Mesothelial cell of epicardium (in vitro differentiated cells): ENCODE data around the gene CD8A. TPM values are rescaled to one million over a fixed set of nuclear protein-coding genes. Genes with fewer than 3 reads are reported as not detected.

Source experiments
- total RNA-seq: library from RNA; stranded (reverse); gene quantifications from 3 replicates; pipeline ENCODE4 v1.2.1, GENCODE V29; 2021

CD8A gene
- total RNA-seq, 1 donor from 2014 or later, result 0.38 TPM

Other genes starting within 250 kb of the CD8A start
- gene CHMP3, start 227.5 kb downstream of the CD8A start, total RNA-seq, result 73.5 to 75.8 TPM (median 73.8 TPM) in 3 replicates
- gene RNF103, start 167.0 kb downstream of the CD8A start, total RNA-seq, result 39.2 to 41.2 TPM (median 39.4 TPM) in 3 replicates
- gene RMND5A, start 70.6 kb downstream of the CD8A start, total RNA-seq, result 41.0 to 44.3 TPM (median 43.9 TPM) in 3 replicates
- 0.24 TPM in 1 of 3 replicates, not detected in the others for gene CD8B, start 71.0 kb upstream of the CD8A start, total RNA-seq
- 2.7 to 4.8 TPM (median 3.4 TPM) in 3 replicates for gene RGPD1, start 151.2 kb upstream of the CD8A start, total RNA-seq
- 8.4 to 9.3 TPM (median 8.8 TPM) in 3 replicates for gene PLGLB1, start 230.9 kb upstream of the CD8A start, total RNA-seq